HT-29 (cell line): ENCODE results near the gene GALNT17. TPM values are rescaled to one million over a fixed set of nuclear protein-coding genes. Genes with fewer than 3 reads are reported as not detected.
"Not testable (repeated sequence)": the region's sequence is repeated elsewhere in the genome, so short reads cannot be mapped to it uniquely, and the experiment has no call there.

Experiments
- DNase-seq: peaks from one replicate; pipeline ENCODE4 v3.0.0-alpha.2; 2015; ENCODE audit warnings: low spot score
- total RNA-seq: library from RNA; depleted of rRNA; stranded (reverse); fragments of >200 nt; shearing (Covaris generic); gene quantifications from 2 replicates; pipeline ENCODE4 v1.2.3, GENCODE V29; 2014

Gene GALNT17
- total RNA-seq, 1 experiment from 2014 or later: not detected

GRCh38 chr7:71618278-71618677, 486.3 kb downstream of the GALNT17 start:
- DNase-seq: no peak

DNA sequence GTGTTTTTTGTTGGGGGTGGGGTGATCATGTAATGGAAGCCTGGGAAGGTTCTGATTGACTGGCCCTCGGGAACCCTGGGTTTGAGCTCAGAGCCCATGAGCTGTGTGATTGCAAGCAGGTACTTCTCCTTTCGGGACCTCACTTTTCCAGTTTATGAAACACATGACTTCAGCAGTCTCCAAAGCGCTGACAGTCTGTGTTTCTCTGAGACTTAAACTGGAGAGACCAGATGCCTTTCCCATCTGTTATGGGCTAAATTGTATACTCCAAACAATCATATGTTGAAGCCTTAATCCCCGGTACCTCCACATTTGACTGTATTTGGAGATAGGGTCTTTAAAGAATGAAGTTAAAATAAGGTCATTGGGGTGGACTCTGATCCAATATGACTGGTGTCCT, 493.6 kb downstream of the GALNT17 start:
- no peak for DNase-seq

DNA sequence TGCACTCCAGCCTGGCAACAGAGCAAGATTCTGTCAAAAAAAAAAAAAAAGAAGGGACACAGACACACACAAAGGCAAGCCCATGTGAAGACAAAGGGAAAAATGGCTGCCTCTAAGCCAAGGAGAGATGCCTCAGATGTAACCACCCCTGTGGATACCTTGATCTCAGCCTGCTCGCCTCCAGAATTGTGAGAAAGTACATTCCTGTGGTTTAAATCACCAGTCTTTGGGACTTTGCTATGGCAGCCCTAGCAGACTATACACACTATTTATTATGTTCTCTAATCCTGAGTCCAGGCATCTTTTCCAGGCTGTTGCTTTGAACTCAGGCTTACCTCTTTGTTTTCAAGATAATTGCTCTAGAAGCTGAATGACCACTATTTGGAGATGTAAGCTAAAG, 494.3 kb downstream of the GALNT17 start:
- DNase-seq: no peak

DNA sequence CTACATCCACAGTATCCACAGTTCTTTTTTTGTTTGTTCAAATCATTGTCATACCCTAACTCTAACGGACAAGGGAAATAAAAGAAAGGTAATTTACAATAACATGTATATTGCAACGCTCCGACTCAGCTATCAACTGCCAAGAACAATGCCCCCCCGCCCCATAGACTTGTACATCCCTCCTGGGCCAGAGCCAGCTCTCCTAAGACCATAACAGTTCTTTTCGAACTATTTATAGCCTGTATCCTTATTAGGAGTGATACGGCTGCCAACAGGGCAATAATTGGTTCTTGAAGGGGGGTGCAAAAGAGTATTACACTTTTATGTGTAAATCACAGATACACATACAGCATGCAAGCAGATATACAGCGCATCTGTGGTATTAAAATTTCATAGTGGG, 495.7 kb downstream of the GALNT17 start:
- no peak for DNase-seq

DNA sequence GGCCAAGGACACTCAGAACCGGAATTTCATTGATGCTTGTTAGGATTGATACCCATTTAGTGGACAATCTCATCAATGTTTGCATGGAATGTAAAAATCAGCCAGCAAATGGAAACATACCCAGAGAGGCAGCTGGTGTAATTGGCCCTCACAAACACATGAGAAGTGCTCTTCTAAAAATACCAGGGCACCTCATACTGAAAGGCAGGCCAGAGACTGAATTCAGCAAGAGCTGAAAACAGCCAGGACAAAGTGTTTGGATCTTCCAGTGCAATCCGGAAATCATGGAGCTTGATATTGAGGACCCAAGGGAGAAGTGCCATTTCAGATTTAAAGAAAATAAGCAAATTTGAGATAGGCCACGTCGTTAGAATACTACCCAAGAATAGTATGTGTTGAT, 498.6 kb downstream of the GALNT17 start:
- DNase-seq: no peak

GRCh38 chr7:71633551-71634008, 501.6 kb downstream of the GALNT17 start:
- DNase-seq: peak; percentile 52

- DNase-seq: not testable (repeated sequence)
These were observed 503.9 kb downstream of the GALNT17 start for GRCh38 chr7:71635849-71636248.

DNA sequence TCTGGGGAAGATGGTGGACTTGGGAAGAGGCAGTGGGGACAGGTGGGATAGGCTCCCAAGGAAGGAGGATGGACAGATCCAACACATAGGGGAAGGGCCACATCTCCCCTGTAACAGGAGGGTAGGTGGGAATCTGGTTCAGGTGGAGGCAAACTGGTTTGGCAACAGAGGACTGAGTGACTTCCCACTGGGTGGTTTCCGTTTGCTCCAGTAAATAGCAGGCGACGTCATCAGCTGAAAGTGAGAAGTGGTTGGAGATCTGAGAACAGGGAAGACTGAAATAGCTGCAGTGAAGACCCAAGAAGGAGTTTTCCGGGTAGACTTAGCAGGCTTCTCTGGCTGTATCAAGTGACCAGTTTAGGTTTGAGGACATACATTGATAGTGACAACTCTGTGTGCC, 504.4 kb downstream of the GALNT17 start:
- no peak for DNase-seq

DNA sequence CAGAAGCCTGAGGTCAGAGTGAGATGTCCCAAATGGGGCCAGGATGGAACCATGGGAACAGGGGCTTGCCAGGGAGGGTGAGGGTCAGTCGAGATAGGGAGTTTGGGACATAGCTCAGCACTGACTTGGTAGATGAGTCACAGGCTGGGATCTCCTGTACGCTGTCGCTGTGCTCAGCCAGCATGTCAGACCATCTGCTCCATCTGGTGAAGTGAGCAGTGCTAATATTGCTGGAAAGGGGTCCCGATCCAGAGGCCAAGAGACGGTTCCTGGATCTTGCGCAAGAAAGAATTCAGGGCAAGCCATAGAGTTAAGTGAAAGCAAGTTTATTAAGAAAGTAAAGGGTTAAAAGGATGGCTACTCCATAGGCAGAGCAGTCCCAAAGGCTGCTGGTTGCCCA, 505.6 kb downstream of the GALNT17 start:
- DNase-seq: no peak

DNA sequence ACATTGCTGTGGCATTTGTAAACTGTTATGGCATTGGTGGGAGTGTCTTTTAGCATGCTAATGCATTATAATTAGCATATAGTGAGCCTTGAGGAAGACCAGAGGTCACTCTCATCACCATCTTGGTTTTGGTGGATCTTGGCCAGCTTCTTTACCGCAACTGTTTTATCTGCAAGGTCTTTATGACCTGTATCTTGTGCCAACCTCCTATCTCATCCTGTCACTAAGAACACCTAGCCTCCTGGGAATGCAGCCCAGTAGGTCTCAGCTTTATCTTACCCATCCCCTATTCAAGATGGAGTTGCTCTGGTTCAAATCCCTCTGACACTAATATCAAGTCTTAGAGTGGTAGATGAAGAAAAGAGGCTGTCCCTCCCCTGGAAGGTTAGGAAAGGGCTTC, 506.2 kb downstream of the GALNT17 start:
- DNase-seq: no peak

DNA sequence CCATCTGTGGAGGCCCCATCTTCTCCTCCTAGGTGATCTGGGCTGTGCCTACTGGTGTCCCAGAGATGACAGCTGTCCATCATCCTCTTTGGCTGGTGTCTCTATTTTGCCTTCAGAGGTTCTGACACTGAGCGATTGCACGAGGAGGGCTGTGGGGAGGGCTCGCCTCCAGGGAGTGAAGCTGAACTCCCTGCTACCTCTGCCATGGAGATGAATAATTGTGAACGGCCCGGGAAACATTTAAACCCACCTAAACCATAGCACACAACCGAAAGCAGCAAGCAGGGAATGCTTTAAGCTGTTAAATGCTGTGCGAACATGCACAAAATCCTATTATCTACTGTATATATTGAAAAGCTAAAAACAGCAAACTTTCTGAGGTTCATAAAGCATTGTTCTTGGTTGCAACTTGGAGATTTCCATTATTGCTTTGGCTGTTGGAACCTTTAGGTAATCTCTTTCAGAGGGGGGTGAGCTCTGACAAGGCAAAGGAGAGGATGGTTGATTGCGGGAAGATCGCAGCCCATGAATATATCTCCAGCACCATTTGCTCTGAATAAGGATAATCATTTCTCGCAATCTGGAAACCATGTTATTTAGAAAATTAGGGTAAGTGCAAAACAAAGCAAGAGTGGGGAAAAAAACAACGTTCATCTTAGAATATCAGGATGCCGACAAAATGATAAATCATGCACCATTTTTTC, 507.6 kb downstream of the GALNT17 start:
- no peak for DNase-seq

- not testable (repeated sequence) for DNase-seq
These were observed 511.1 kb downstream of the GALNT17 start for GRCh38 chr7:71643031-71643430.

- DNase-seq: no peak
These were observed 513.9 kb downstream of the GALNT17 start for GRCh38 chr7:71645836-71646235.

- DNase-seq: no peak
These were observed 517.9 kb downstream of the GALNT17 start for GRCh38 chr7:71649812-71650211.

DNA sequence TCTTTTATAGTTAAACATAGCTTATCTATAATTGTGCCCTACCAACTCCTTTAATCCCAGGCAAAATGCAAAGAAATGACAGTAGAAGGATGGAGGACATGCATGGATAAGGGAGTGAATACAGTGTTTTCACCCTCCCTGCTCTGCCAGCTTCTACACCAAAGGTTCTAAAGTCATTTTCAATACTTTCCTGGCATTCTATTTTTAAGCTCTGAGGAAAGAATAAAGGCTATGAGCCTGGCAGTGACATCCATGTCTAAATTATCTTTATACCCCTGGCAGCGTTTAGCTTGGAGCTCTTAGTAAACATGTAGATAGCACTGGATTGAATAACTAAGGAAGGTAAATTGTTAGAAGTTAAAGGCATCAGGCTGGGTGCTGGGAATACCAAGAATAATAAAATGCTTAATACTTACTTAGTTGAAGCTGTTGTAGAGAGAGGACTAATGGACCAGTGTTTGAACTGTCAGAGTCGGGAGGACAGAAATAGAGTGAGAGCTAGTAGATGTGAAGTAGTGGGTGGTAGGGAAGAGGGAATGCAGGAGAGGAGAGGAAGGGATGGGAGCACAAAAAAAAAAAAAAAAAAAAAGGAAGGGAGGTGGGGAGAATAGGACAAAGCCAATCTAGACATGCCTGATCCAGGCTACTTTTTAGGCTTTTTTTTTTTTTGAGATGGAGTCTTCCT, 518.9 kb downstream of the GALNT17 start:
- DNase-seq: no peak

DNA sequence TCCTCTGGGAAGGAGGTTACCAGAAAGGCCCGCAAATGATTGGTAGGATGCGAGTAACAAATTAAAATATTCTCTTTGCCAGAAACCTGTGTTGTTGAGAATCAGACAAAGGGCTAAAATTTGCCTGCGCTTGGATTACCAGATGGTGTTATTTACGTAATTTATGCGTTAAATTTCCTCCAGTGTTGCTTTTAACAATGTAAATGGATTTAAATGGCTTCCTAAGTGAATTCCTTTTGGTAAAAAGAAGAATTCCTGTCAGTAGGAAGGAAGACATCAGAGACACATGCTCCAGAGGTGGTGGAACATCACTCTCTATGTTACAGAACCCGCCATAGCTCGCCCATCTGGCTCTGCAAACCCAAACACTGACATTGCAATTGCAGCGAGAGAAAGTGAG, 520.6 kb downstream of the GALNT17 start:
- DNase-seq: no peak

DNA sequence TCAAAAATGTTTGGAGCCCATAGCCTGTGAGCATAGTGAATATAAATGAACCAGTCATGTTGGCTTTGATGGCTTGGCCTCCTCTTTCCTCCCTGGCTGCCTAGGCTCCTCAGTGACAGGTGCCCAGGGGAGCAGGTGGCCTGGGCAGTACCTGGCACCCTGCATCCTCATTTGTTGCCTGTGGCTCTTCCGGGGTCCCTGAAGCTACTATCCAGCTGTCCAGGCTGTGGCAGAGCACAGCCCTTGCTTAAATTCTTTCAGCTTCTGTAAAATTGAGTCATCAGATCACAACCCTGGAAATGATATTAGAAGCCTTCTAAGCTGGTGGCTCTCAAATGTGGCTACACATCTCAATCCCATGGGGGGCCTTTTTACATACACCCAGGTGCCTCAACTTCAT, 525.4 kb downstream of the GALNT17 start:
- no peak for DNase-seq

GRCh38 chr7:71659622-71660021, 527.7 kb downstream of the GALNT17 start:
- DNase-seq: no peak

DNA sequence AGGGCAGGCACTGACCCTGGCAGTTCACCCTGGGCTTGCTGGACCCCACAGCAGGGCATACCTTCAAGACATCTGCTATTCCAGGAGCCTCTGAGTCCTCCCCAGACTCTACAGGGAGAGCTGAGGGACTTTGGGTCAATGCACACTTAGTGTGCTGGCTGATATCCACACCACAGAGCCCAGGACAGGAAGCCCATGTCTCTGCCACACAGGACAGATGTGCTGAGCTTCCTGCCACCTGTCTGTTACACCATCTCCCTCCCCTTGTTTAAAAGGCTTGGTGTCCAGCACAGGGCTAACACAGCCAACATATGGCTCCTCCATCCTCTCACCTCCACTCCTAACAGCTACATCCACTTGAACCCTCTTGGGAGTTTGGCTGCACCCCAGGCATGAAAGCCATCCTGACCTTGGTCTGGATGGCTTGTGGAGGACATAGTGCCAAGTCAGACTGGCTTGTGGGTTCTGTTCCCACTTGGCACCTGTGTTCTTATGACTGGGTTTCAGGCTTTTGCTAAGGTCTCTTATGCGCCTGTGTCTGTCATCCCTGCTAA, 529.8 kb downstream of the GALNT17 start:
- no peak for DNase-seq

DNA sequence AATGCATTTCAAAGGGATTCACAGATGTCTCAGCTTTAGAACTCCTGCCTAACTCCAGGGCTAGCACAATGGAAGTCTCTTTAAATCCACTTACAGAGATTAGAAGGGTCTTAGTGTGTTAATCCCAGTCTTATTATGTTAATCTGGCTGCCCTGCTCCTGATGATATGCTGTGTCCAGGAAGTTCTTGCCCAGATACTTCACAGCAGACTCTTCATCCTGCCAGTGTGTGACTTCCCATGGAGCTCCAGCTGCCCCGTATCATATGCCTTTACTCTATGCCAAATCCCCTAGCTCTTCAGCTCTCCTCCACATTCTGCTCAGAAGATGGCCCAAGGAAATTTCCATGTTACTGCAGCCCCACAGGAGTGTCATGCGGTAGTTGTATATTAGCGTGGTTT, 533.8 kb downstream of the GALNT17 start:
- no peak for DNase-seq

DNA sequence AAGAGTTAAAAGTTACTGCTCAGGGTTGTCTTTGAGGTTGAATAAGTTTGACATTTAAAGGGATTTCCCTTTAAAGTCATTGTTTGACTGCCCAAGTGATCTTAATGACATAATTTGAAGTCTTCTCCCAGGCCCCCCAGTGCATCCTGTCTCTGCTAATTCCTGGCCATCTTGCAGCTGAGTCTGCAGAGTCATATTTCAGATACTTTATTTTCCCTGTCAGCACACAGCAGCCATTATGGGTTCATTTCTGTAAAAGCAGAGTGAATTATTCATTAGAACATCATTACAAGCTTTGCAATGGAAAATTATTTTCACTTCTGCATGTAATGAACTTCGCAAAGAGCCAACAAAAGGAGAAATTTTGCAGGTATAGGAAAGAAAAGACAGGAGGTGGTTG, 536.6 kb downstream of the GALNT17 start:
- DNase-seq: no peak

GRCh38 chr7:71679480-71679879, 547.5 kb downstream of the GALNT17 start:
- no peak for DNase-seq

GRCh38 chr7:71682181-71682580, 550.2 kb downstream of the GALNT17 start:
- no peak for DNase-seq
